H1 (cell line): ENCODE data around the gene PRKCA. TPM values are rescaled to one million over a fixed set of nuclear protein-coding genes. Genes with fewer than 3 reads are reported as not detected.

Experiments used
- SP4 ChIP-seq: IDR thresholded peaks from 2 replicates; pipeline ENCODE4 v1.6.1; 2012; ENCODE audit warnings: low read length, inconsistent platforms
- polyA plus RNA-seq, 7 experiments: library from polyadenylated mRNA; depleted of rRNA in 3 of 7; stranded (reverse) in 5 of 7; unstranded in 2 of 7; fragments of >200 nt in 5 of 7; fragments of 200-250 nt in 2 of 7; gene quantifications; 1 replicate in 5 of 7; 2 replicates in 1 of 7; 4 replicates in 1 of 7; pipeline versions ENCODE4 v1.2.1 to v1.2.3, GENCODE V29; 2011 to 2013; ENCODE audit warnings: missing spikeins in 2 of 7, mixed read lengths in 2 of 7
- total RNA-seq: library from RNA; stranded (reverse); fragmentation: NEBNext Ultra II Directional; extraction: Animal tissue kit (Norgen Biotek cat#: 25700); gene quantifications from 2 replicates; pipeline ENCODE4 v1.2.1, GENCODE V29; 2021
- TF ChIP-seq, protein P1 (sequence below): fragments of 300-600 bp; sonication (generic); IDR thresholded peaks from 2 replicates; pipeline ENCODE4 v1.7.1; 2012; ENCODE audit warnings: low read length, moderate library complexity, mild to moderate bottlenecking, inconsistent platforms; ENCODE audit not compliant: insufficient replicate concordance
- TF ChIP-seq, protein P2 (sequence below), 3 experiments: IDR thresholded peaks; 1 replicate in 2 of 3; 2 replicates in 1 of 3; pipeline versions ENCODE4 v1.5.1 to v1.6.1; 2011; ENCODE audit warnings: low read length in 3 of 3, mild to moderate bottlenecking in 3 of 3, inconsistent platforms in 2 of 3, low read depth in 1 of 3, moderate library complexity in 1 of 3; ENCODE audit not compliant: insufficient read depth in 1 of 3; ENCODE audit errors: control extremely low read depth in 1 of 3

Gene PRKCA
- total and polyA plus RNA-seq, 2 of the 8 experiments (the other 6 are each of a cell fraction or from before 2014, with no cell fraction given), result 5.8 to 17.8 TPM

DNA sequence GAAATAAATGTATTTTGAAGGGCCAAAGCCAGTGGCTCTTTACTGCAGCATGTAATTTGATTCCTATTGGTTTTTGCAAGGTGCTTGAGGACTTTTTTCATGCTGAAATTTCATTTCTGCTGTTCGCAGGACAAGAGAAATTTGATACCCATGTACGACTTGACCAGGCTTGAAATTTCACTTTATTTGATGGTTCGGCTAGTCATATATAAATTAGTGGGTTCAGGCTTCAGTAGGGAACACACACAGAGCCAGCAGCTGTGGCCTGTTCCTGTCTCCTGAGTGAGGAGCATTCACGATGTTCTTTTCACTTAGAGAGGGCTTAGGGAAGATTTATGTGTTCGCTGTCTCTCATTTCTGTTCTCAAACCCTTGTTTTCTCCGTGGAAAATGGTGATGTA, 274.1 kb downstream of the PRKCA start (continued):
- no peak for TF ChIP-seq SP4
- TF ChIP-seq, protein P1, sequence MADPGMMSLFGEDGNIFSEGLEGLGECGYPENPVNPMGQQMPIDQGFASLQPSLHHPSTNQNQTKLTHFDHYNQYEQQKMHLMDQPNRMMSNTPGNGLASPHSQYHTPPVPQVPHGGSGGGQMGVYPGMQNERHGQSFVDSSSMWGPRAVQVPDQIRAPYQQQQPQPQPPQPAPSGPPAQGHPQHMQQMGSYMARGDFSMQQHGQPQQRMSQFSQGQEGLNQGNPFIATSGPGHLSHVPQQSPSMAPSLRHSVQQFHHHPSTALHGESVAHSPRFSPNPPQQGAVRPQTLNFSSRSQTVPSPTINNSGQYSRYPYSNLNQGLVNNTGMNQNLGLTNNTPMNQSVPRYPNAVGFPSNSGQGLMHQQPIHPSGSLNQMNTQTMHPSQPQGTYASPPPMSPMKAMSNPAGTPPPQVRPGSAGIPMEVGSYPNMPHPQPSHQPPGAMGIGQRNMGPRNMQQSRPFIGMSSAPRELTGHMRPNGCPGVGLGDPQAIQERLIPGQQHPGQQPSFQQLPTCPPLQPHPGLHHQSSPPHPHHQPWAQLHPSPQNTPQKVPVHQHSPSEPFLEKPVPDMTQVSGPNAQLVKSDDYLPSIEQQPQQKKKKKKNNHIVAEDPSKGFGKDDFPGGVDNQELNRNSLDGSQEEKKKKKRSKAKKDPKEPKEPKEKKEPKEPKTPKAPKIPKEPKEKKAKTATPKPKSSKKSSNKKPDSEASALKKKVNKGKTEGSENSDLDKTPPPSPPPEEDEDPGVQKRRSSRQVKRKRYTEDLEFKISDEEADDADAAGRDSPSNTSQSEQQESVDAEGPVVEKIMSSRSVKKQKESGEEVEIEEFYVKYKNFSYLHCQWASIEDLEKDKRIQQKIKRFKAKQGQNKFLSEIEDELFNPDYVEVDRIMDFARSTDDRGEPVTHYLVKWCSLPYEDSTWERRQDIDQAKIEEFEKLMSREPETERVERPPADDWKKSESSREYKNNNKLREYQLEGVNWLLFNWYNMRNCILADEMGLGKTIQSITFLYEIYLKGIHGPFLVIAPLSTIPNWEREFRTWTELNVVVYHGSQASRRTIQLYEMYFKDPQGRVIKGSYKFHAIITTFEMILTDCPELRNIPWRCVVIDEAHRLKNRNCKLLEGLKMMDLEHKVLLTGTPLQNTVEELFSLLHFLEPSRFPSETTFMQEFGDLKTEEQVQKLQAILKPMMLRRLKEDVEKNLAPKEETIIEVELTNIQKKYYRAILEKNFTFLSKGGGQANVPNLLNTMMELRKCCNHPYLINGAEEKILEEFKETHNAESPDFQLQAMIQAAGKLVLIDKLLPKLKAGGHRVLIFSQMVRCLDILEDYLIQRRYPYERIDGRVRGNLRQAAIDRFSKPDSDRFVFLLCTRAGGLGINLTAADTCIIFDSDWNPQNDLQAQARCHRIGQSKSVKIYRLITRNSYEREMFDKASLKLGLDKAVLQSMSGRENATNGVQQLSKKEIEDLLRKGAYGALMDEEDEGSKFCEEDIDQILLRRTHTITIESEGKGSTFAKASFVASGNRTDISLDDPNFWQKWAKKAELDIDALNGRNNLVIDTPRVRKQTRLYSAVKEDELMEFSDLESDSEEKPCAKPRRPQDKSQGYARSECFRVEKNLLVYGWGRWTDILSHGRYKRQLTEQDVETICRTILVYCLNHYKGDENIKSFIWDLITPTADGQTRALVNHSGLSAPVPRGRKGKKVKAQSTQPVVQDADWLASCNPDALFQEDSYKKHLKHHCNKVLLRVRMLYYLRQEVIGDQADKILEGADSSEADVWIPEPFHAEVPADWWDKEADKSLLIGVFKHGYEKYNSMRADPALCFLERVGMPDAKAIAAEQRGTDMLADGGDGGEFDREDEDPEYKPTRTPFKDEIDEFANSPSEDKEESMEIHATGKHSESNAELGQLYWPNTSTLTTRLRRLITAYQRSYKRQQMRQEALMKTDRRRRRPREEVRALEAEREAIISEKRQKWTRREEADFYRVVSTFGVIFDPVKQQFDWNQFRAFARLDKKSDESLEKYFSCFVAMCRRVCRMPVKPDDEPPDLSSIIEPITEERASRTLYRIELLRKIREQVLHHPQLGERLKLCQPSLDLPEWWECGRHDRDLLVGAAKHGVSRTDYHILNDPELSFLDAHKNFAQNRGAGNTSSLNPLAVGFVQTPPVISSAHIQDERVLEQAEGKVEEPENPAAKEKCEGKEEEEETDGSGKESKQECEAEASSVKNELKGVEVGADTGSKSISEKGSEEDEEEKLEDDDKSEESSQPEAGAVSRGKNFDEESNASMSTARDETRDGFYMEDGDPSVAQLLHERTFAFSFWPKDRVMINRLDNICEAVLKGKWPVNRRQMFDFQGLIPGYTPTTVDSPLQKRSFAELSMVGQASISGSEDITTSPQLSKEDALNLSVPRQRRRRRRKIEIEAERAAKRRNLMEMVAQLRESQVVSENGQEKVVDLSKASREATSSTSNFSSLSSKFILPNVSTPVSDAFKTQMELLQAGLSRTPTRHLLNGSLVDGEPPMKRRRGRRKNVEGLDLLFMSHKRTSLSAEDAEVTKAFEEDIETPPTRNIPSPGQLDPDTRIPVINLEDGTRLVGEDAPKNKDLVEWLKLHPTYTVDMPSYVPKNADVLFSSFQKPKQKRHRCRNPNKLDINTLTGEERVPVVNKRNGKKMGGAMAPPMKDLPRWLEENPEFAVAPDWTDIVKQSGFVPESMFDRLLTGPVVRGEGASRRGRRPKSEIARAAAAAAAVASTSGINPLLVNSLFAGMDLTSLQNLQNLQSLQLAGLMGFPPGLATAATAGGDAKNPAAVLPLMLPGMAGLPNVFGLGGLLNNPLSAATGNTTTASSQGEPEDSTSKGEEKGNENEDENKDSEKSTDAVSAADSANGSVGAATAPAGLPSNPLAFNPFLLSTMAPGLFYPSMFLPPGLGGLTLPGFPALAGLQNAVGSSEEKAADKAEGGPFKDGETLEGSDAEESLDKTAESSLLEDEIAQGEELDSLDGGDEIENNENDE, result no peak
- TF ChIP-seq, protein P2, sequence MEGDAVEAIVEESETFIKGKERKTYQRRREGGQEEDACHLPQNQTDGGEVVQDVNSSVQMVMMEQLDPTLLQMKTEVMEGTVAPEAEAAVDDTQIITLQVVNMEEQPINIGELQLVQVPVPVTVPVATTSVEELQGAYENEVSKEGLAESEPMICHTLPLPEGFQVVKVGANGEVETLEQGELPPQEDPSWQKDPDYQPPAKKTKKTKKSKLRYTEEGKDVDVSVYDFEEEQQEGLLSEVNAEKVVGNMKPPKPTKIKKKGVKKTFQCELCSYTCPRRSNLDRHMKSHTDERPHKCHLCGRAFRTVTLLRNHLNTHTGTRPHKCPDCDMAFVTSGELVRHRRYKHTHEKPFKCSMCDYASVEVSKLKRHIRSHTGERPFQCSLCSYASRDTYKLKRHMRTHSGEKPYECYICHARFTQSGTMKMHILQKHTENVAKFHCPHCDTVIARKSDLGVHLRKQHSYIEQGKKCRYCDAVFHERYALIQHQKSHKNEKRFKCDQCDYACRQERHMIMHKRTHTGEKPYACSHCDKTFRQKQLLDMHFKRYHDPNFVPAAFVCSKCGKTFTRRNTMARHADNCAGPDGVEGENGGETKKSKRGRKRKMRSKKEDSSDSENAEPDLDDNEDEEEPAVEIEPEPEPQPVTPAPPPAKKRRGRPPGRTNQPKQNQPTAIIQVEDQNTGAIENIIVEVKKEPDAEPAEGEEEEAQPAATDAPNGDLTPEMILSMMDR (IDR thresholded peaks at IDR 0.05; ENCODE audit: control extremely low read depth in 1 of 3, insufficient read depth in 1 of 3, low read depth in 1 of 3, low read length in 3 of 3), result no peak
